Right ventricle myocardium inferior (tissue), 1 donor: ENCODE results near the gene MALRD1. TPM values are rescaled to one million over a fixed set of nuclear protein-coding genes. Genes with fewer than 3 reads are reported as not detected.

Source experiments
- ATAC-seq: fragments of 200-7000 bp; cut with Tn5 transposase; one replicate; pipeline ENCODE4 v1.9.1; 2020; ENCODE audit warnings: mild to moderate bottlenecking, moderate library complexity
- DNase-seq: peaks from one replicate; pipeline ENCODE4 v3.0.0; 2021; ENCODE audit errors: missing footprints
- intact Hi-C: fragments of 100-400 bp; cut with DNase I; formaldehyde crosslinking; loops from one replicate; pipeline ENCODE4 v1.11.0; 2022
- total RNA-seq: library from RNA; stranded (reverse); fragmentation: NEBNext Ultra II Directional; extraction: Animal tissue kit (Norgen Biotek cat#: 25700); gene quantifications from one replicate; pipeline ENCODE4 v1.2.1, GENCODE V29; 2021
- donor health status: DM: no; HTN: yes; CAD: no; lungs with severe emphysema.

MALRD1 gene
- total RNA-seq, 1 donor from 2014 or later, result 1.1 TPM

DNA sequence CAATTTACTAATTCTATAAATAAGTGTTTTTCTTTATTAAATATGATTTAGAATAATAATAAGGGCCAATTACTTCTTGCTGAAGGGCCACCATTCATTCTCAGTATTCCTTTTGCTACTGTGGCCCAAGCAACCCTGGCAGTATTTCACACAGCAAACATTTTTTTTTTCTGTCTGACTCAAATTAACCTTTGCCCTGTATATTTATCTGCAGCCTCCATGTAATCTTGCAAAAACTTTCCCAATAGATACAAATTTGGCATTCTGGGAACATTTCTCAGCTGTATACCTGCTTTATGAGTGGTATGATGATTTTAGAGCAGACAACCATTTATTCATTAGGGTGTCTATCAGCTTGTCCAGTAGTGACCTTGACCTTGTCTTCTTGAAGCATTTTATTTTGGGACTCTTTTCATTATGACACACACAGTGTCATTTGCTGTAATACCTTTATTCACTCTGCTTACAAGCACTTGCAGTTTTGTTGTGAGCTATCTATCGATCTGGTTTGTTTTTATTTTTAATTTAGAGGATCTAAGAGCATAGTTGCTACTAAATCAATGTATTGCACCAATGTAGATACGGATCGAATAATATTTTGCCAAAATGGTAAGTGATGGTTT lies 607.9 kb downstream of the MALRD1 start:
- DNase-seq (no peak), ATAC-seq (no peak)
- intact Hi-C loops, result no loop called here

DNA sequence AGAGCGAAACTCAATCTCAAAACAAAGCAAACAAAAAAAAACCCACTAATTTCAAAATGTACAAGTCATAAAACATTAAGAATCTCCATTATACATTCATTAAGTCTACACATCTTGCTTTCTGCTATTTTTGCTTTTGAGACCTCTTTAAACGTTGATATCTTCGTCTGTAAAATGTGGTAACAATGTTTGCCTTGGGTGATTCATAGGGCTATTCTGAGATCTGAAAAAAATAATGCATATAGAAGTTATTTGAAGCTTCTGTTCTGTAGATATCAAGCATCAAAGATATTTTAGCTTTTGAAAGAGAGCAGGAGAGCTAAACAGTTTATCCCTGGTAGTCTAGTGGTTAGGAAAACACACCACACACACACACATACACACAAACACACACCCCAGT lies 609.5 kb downstream of the MALRD1 start:
- intact Hi-C loops, result no loop called here
- no peak for DNase-seq
- ATAC-seq, result no peak

DNA sequence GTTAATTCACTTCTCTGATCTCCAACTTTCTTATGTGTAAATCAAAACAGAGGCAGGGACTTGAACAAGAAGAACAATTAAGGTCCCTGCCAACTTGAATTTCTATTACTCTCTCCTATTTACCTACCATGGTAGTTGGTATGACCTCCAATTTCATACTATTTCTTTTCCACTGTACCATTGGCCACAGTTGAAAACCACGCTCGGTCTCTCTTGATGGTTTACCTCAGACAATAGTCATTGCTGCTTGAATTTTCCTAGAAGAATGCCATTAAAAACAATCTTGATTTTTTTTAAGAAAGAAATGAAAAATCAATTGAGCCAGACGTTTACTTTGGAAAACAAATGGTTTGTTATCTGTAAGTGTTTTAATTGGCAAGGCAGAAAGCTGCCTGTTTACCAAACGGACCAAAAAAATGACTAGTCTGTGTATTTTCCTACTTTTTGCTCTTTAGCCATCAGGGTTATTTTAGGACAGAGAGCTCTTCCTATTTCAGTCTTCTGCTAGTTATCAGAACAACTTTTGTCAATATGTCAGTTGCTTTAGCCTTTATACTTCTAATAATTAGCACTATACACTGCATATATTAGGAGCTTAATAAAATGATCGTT lies 610.1 kb downstream of the MALRD1 start:
- ATAC-seq (no peak), DNase-seq (no peak)
- intact Hi-C loops, result no loop called here

DNA sequence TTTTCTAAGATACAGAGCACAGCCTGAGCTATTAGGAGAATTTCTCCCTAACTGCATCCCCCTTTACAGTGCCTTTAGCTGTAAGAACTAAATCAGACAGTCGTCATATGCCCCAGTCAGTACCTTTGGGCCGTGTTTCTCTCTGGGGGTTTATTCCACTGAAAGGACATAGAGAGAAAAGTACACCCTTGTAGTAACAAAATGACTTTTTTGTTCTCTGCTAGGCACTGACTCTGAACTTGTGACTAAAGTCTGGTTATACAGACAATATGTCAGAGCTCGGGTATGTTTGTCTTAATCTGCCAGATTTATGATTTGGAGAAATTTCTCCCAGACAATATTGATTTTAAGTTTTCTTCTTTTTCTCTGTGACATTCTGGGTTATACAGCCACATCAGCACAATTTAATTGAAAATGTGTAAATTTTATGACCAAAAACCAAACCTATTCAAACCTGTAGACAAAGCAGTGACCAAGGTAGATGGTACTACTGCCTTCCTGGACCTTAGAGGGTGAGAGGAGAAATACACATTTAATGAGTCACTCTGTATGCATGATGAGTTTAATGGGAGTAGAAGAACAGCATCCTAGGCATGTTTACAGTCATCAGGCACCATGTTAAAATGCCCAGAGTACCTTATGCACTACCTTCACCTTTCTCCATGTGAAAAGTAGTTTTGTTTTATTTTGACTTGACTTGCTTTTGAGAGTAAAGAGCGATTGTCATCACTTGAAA lies 611.5 kb downstream of the MALRD1 start:
- DNase-seq (no peak), ATAC-seq (no peak)
- intact Hi-C loops, result no loop called here

DNA sequence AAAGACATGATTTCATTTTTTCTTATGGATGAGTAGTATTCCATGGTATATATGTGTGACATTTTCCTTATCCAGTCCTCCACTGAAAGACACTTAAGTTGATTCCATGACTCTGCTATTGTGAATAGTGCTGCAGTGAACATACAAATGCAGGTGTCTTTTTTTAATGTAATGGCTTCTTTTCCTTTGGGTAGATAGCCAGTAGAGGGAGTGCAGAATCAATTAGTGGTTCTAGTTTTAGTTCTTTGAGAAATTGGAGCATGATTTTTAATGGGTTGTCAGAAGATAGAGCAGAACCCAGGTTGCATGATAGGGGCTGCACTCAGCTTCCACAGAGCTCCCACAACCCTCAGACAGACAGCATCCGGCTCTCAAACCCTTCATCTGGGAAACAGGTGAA lies 614.7 kb downstream of the MALRD1 start:
- no peak for DNase-seq
- intact Hi-C loops, result no loop called here
- no peak for ATAC-seq

DNA sequence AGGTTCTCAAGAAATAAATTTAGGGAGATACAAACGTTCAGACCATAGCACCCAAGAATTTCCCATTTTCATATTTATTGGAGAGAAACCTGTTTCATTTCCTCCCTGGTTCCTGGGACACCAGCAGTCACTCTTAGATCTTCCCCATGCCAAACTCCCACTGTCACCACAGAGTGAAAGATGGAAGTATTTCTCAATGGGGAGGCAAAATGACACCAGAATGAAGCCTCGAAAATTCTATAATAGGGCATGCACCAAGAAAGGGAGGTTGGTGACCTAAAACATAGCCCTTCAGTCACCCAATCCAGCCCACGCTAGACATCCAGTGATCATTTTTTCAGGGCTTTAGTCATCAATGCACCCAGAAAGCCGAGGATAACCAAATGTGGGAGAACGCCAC lies 619.5 kb downstream of the MALRD1 start:
- no peak for DNase-seq
- intact Hi-C loops, result no loop called here
- no peak for ATAC-seq

DNA sequence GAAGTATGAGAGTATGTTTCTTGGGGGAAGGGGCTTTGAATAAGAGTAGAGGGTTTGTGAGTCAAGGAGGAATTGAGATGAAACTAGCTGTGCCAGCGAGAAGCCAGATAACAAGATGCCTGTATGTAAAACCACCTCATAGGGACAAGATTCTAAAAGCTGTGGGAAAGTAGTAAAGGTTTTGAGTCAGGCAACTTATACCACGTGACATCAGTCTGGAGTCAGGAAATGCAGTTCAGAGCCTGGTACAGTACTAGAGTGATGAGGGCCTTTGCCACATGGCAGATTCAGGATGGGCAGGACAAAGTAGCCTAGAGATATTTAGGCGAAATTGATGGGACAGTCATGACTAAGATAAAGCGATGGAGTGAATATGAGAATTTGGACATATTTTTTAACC lies 627.5 kb downstream of the MALRD1 start:
- intact Hi-C loops, result no loop called here
- ATAC-seq, result no peak

DNA sequence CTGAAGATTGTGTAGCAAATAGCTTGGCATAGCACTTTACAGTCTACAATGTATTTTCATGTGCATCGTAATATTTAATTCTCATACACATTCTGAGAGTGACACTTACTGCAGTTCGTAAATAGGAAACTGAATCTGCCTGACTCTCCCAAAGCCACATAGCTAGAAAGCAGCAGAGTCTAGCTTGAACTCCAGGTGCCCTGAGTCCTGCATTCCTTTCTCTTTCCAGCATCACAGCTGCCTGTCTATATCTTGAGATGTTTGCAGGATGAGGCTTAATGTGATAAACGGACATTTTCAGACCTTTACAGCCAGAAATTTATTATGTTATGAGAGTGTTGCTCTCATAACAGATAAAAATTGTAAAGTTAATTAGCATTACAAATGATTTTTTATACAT lies 634.8 kb downstream of the MALRD1 start:
- no peak for DNase-seq
- no peak for ATAC-seq
- intact Hi-C loops, result no loop called here

More for the DNA sequence above, 627.5 kb downstream of the MALRD1 start:
- no peak for DNase-seq

DNA sequence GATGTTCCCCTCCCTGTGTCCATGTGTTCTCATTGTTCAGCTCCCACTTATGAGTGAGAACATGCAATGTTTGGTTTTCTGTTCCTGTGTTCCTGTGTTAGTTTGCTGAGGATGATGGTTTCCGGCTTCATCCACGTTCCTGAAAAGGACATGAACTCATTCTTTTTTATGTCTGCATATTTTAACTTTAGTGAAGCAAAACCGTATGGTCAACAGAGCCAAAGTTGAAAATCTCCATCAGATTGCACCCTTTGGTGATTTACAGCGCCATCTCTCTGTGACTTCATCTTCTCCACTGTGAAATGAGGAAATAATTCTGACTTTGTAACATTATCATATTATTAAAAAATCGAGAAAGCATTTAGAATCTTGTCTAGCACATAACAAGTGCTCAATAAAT lies 635.4 kb downstream of the MALRD1 start:
- intact Hi-C loops, result no loop called here
- DNase-seq (no peak), ATAC-seq (no peak)

DNA sequence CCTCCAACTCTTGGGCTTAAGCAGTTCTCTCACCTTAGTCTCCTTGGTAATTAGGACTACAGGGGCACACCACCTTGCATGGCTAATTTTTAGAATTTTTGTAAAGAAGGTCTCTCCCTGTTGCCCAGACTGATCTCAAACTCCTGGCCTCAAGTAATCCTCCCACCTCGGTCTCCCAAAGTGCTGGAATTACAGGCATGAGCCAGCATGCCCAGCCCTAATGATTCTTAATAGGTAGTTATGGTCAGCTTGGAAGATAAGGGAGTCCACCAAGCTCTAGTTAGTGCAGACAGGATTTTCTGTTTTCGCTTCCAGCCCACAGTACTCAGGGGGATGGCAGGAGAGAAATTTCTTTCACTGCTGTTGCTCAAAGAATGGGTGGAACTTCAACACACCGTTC lies 639.7 kb downstream of the MALRD1 start:
- DNase-seq (no peak), ATAC-seq (no peak)
- intact Hi-C loops, result no loop called here

DNA sequence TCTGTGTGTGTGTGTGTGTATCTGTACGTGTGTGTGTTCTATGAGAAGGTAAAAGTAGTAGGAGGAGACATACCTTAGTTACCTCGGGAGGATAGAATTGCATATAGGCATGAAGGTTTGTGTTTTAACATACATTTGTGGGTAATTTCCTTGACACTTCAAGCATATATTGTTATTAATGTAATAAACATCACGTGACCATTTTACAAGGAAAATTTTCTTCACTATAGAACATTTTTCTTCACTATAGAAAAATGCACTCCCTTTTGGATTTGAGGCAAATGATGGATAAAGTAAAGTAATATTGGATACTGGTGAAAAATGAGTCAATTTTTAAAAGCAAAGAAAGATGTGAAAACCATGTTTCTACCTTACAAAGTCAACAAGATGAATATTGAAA lies 640.6 kb downstream of the MALRD1 start:
- DNase-seq, result no peak
- no peak for ATAC-seq
- intact Hi-C loops, result no loop called here

DNA sequence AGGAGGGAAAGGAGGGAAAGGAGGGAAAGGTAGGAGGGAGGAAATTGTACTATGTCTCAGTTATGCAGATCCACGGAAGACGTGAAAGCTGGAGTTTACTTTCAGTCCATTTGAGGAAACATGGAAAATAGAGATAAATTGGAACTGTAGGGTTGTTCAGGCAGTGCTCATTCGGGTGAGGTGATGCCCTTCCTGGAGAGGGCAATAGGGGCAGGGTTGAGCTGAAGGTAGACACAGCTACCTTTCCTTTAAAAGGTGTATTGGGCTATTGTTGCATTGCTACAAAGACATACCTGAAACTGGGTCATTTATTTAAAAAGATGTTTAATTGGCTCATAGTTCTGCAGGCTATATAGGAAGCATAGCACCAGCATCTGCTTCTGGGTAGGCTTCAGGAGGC lies 650.7 kb downstream of the MALRD1 start:
- intact Hi-C loops, result no loop called here
- no peak for ATAC-seq
- no peak for DNase-seq

DNA sequence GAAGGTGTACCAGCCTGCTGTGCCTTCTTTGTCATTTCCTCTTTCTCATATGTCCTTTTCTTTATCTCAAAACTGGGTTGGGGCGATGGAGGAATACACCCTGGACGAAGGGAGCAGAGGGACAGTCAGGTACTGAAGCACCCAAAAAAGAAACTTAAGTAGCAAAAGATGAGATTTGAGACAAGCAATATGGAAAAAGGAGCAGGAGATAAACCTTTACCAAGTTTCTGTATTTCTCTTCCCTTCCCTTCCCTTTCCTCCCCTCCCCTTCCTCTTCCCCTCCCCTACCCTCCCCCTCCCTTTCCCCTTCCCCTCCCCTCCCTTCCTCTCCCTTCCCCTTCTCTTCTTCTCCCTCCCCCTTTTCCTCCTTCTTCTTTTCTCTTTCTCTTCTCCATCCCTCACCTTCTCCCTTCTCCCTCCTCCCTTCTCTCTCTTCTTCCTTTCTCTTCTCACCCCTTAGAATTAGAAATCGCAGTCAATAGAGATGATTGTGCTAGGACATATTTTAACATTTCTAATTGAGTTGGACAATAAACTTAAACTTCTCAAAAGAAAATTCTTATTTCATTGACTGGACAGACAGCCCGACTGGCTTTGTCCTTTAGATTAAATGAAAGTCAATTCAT lies 652.9 kb downstream of the MALRD1 start:
- ATAC-seq (no peak), DNase-seq (no peak)
- intact Hi-C loops, result no loop called here

DNA sequence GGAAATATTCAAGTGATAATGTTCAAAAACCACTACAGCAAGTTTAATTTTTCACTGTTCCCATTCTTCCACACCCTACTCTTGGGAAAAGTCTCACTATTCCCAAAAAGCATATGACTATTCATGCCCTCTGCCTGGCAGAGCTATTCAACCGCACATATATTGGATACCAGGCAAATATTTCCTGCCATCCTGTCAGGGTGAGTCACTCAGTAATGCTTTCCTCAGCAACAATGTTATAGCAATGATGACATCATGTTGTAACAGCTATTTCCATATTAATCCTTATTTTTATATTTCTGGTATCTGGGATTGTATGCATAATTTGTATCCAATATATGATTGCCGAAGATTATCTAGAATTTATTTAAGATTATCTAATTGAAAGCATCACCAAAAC lies 653.6 kb downstream of the MALRD1 start:
- DNase-seq, result no peak
- no peak for ATAC-seq
- intact Hi-C loops, result no loop called here

DNA sequence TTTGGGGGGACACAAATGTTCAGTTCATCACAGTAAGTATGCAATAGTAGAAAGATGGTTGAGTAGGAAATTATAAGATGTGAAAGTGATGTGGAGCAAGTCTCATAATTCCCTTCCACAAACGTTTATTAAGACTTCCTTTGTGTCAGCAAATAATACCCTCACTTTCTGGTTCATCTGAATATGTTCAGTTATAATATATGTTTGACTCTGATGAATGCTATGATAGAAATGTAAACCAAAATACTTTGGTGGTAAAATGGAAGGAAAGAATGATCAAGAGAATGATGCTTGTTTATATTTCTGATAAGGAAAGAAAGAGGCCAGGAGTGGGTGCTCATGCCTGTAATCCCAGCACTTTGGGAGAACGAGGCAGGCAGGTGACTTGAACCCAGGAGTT lies 655.9 kb downstream of the MALRD1 start:
- intact Hi-C loops, result no loop called here
- no peak for ATAC-seq
- DNase-seq, result no peak

DNA sequence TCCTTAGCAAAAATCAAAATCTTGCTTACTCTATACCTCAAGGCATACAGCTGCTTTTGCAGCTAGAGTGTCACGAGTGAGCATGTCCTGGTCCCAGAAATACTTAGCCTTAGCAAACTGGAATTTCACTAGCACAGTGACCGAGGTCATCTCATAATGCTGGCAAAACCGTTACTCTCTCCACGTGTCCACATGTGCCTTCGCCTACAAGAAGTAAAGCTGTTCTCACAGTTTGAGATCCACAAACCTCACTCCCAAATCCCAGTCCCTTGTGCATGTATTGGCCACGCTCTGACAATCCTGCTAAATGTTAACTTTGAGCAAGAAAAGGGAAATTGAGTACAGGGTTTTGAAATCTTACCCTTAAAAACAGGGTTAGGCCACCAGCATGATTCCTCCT lies 656.6 kb downstream of the MALRD1 start:
- intact Hi-C loops, result no loop called here
- no peak for DNase-seq
- ATAC-seq, result peak; percentile 48

DNA sequence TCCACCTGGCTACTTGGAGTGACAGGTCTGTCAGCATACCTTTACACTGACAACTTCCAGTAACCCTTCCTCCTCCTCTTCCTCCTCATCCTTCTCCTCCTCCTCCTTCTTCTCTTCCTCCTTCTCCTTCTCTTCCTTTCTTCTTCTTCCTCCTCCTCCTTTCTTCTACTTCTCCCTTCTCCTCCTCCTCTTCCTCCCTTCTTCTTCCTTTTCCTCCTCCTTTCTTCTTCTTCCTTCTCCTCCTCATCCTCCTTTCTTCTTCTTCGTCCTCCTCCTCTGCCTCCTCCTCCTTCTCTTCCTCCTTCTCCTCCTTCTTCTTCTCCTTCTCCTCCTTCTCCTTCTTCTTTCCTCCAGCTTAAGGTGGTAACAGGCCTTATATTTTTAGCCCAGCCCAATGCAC lies 658.3 kb downstream of the MALRD1 start:
- ATAC-seq (no peak), DNase-seq (no peak)
- intact Hi-C loops, result no loop called here

DNA sequence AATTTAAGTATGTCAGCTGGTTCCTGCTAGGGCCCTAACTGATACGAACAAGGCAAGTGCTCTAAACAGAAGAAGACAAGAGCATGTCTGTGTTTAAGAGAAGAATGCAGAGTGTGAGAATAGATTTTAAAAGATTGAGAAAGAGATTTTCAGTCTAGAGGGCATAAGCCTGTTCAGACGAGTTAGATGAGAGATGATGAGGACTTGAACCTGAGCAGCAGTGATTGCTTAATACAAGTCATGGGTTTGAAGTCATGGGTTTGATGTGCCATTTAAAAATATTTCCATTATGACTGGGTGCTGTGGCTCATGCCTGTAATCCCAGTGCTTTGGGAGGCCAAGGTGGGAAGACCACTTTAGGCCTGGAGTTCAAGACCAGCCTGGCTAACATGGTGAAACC lies 658.8 kb downstream of the MALRD1 start:
- no peak for DNase-seq
- no peak for ATAC-seq

DNA sequence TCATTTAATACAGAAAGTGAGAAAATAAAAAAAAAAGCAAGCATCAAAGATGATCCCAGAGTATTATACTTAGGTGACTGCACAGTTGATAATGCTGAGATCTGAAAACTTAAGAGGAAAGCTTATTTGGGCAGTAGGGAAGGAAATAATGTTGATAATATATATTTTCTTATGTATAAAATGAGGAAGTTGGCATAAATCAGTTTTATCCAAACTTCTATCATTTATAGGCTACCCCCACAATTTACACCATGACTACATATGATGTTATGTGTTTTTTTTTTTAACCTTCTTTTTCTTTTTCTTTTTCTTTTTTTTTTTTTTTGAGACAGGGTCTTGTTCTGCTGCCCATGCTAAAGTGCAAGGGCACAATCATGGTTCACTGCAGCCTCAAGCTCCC lies 659.4 kb downstream of the MALRD1 start:
- ATAC-seq (no peak), DNase-seq (no peak)
- intact Hi-C loops, result no loop called here

More for the DNA sequence above, 658.8 kb downstream of the MALRD1 start:
- intact Hi-C loops, result no loop called here

DNA sequence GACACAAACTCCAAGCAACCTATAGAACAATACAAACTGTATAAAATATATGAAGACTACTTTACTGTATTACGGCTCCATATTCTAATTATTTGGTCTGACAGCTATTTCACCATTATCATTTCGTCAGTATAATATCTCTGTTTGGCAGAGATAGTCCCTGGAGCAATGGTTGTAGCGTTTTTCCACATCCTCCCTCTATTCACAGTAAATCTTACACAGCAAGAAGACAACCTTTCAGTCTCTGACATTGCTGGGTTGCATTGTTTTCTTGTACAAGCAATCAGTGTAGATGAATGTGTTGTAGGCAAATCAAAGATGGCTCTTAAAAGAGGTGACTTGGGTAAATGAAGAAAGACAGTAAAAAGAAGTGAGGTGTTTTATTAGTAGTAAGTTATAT lies 662.0 kb downstream of the MALRD1 start:
- no peak for DNase-seq
- intact Hi-C loops, result no loop called here
- ATAC-seq, result no peak
